H1 (cell line): ENCODE results near the gene TMEM183A.

Source experiments
- CEBPB ChIP-seq: IDR thresholded peaks from 2 replicates; pipeline ENCODE4 v1.6.1; 2012; ENCODE audit warnings: low read depth, low read length
- TF ChIP-seq, protein P1 (sequence below), 3 experiments: IDR thresholded peaks; 1 replicate in 2 of 3; 2 replicates in 1 of 3; pipeline versions ENCODE4 v1.5.1 to v1.6.1; 2011; ENCODE audit warnings: low read length in 3 of 3, mild to moderate bottlenecking in 3 of 3, inconsistent platforms in 2 of 3, low read depth in 1 of 3, moderate library complexity in 1 of 3; ENCODE audit not compliant: insufficient read depth in 1 of 3; ENCODE audit errors: control extremely low read depth in 1 of 3

DNA sequence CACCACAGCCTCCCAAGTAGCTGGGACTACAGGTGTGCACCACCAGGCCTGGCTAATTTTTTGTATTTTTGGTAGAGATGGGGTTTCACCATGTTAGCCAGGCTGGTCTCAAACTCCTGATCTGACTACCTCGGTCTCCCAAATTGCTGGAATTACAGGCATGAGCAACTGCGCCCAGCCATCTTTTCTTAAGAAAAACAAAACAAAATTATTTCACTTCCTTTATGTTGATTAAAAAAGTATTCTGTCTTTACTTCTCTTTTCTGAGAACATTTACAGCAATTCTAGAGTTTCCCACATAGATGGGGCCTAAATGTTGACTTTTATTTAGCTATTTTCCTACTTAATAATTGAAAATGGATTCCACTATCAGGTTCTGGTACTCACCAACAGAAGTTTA is 17.3 kb upstream of the TMEM183A start:
- no peak for TF ChIP-seq CEBPB
- TF ChIP-seq, protein P1, sequence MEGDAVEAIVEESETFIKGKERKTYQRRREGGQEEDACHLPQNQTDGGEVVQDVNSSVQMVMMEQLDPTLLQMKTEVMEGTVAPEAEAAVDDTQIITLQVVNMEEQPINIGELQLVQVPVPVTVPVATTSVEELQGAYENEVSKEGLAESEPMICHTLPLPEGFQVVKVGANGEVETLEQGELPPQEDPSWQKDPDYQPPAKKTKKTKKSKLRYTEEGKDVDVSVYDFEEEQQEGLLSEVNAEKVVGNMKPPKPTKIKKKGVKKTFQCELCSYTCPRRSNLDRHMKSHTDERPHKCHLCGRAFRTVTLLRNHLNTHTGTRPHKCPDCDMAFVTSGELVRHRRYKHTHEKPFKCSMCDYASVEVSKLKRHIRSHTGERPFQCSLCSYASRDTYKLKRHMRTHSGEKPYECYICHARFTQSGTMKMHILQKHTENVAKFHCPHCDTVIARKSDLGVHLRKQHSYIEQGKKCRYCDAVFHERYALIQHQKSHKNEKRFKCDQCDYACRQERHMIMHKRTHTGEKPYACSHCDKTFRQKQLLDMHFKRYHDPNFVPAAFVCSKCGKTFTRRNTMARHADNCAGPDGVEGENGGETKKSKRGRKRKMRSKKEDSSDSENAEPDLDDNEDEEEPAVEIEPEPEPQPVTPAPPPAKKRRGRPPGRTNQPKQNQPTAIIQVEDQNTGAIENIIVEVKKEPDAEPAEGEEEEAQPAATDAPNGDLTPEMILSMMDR (IDR thresholded peaks at IDR 0.05; ENCODE audit: control extremely low read depth in 1 of 3, insufficient read depth in 1 of 3, low read depth in 1 of 3, low read length in 3 of 3), result no peak
